ACC112 (cell line): Measurements from ENCODE around the gene DDX53.

ENCODE experiments used
- H2AFZ ChIP-seq: fragments of 200-600 bp; sonication (generic); one replicate; pipeline ENCODE4 v1.6.0; 2017; ENCODE audit warnings: antibody characterized with exemption, low read length; ENCODE audit not compliant: unreplicated experiment
- H3K27ac ChIP-seq: fragments of 200-600 bp; sonication (generic); 2 replicates; pipeline ENCODE4 v1.5.1; 2014; ENCODE audit warnings: low read depth, mild to moderate bottlenecking, antibody characterized with exemption, low read length, moderate library complexity
- H3K27me3 ChIP-seq: fragments of 200-600 bp; sonication (generic); 2 replicates; pipeline ENCODE4 v1.6.1; 2014; ENCODE audit warnings: mild to moderate bottlenecking, antibody characterized with exemption, low read length, moderate library complexity, mixed read lengths; ENCODE audit not compliant: insufficient read depth
- H3K36me3 ChIP-seq: fragments of 200-600 bp; sonication (generic); 2 replicates; pipeline ENCODE4 v1.6.1; 2016; ENCODE audit warnings: mild to moderate bottlenecking, antibody characterized with exemption, low read length, moderate library complexity, mixed read lengths; ENCODE audit not compliant: insufficient read depth
- H3K4me1 ChIP-seq: fragments of 200-600 bp; sonication (generic); one replicate; pipeline ENCODE4 v1.6.1; 2016; ENCODE audit warnings: low read length, mixed read lengths; ENCODE audit not compliant: insufficient read depth, unreplicated experiment, control insufficient read depth
- H3K4me3 ChIP-seq: fragments of 200-600 bp; sonication (generic); 2 replicates; pipeline ENCODE4 v1.5.1; 2014; ENCODE audit warnings: mild to moderate bottlenecking, low read depth, low read length
- H3K79me2 ChIP-seq: fragments of 200-600 bp; sonication (generic); one replicate; pipeline ENCODE4 v1.6.0; 2016; ENCODE audit warnings: low read length; ENCODE audit not compliant: control insufficient read depth, unreplicated experiment, insufficient read depth

DDX53 gene

DNA sequence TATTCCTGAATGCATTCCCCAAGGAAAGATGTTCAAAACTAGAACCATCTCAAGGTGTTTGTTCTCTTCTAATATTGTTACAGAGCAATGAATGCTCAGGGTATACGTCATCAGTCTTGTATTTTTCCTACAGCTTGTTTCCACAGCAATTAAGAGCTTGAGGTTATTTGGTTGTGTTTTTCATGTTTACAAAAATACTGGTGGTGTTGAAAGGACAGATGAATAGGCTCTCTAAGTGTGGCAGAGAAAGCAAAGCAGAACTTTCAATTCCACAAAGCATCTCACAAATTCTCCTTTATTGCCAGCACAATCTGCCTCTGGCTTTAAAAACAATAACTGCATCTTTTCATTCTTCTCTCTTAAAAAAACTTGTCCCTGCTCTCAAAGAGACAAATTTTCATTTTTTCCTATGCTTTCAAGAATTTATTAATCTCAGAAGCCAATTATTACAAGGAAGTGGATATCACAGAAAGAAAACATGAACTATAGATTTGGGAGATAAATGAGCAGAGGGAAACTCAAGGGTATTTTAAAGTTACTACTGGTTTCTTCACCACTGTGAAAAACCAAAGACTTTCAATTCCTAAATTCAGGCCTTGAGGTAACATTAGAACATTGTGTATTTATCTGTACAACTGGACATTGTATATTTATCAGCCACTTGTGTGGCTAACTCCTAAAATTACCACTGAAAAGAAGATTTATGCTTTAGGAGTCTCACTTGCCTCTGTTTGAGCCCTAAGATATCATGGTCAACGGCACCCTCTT, 49.2 kb downstream of the DDX53 start:
- H3K36me3 ChIP-seq, result no peaks in the 10 kb centered on the region
- H2AFZ ChIP-seq, result no peak overlapping the region
- H3K4me3 ChIP-seq, result no peak overlapping the region
- H3K27ac ChIP-seq, result no peak overlapping the region
- H3K79me2 ChIP-seq, result no peaks in the 10 kb centered on the region
- H3K27me3 ChIP-seq, result no peaks in the 10 kb centered on the region; the same call in 1 of the 2 replicates
- H3K4me1 ChIP-seq, result no peaks in the 10 kb centered on the region

DNA sequence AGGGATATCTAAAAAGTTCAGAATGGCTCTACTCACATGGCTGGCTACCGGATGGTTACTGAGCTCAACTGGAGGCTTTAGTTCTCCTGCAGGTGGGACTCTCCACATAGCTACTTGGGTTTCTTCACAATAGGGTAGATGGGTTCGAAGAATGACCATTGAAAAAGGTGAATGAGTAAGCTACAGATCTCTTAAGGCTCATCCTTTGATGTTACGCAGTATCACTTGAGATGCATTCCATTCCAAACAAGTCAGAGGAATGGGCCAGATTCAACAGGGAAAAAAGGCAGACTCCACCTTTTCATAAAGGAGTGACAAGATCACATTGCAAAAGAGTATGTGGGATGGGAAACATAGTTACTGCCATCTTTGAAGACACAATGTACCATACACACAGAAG, 52.6 kb downstream of the DDX53 start:
- H3K27ac ChIP-seq, result no peak overlapping the region
- no peak overlapping the region for H2AFZ ChIP-seq
- H3K4me1 ChIP-seq, result no peaks in the 10 kb centered on the region
- H3K27me3 ChIP-seq, result no peaks in the 10 kb centered on the region; the same call in 1 of the 2 replicates
- no peaks in the 10 kb centered on the region for H3K79me2 ChIP-seq
- H3K4me3 ChIP-seq, result no peak overlapping the region
- no peaks in the 10 kb centered on the region for H3K36me3 ChIP-seq
